Activated CD8-positive, alpha-beta memory T cell treated with anti-CD3 and anti-CD28 coated beads, Interleukin-2, amount 50 U/mL, for 1 hour (primary cell): Measurements from ENCODE around the gene HINT1.

ENCODE experiments used
- DNase-seq: peaks from one replicate; pipeline ENCODE4 v3.0.0-alpha.2; 2020; ENCODE audit errors: extremely low read depth

The HINT1 gene

DNA sequence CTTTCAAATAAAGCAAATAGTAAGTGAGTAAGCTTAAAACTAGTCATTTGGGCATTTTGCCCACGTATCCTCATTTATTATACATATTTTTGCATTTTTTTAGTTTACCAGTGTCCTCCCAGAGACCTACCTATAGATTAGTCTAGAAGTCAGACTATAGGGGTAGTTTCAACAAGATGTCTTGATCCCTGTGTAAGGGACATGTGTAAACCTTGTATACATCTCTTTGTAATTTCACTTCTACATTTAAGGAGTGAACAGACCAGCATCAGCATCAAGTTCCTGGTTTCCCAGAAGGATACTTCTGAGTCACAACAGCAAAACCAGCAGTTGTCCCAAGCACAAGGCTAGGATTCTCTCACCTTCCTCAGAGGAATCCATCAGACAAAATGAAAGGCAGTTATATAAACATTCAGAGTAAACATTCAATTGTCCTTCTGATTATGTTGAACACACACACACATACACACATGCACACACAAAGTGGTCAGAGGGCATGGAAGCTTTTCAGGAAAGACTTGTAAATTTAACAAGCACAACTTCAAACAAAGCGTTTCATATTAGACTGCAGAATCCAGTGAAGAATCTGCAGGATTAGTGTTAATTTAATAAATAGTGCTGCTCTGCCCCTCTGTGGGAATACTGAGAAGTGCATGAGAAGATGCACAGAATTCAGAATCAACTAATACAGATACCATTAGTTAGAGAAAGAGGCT is 55.4 kb downstream of the HINT1 start:
- no peak for DNase-seq
